CD4-positive, alpha-beta memory T cell (primary cell): Measurements from ENCODE around the gene DGKH. TPM values are rescaled to one million over a fixed set of nuclear protein-coding genes. Genes with fewer than 3 reads are reported as not detected.
A peak's percentile ranks its signal among the peaks of the same experiment; 100 is the strongest.

ENCODE experiments used
- CTCF ChIA-PET: fragments of 350-600 bp; sonication (Branson Sonifier 250); formaldehyde crosslinking; loops from one replicate; lab custom pipeline; 2021; ENCODE audit warnings: inconsistent platforms; ENCODE audit not compliant: partially characterized antibody; lab: Charles Lee
- POLR2A ChIA-PET: fragments of 350-600 bp; sonication (Branson Sonifier 250); formaldehyde crosslinking; loops from one replicate; lab custom pipeline; 2021; ENCODE audit not compliant: partially characterized antibody; lab: Charles Lee
- DNase-seq, 5 donors: peaks; one replicate each; pipeline versions ENCODE4 v3.0.0 to v3.0.0-alpha.2; 2020 to 2022; ENCODE audit warnings: mixed read lengths in 1 of 5
- H3K27ac ChIP-seq: one replicate; pipeline ENCODE4 v1.7.0; 2013; ENCODE audit warnings: low read depth, low read length
- H3K27me3 ChIP-seq: 2 replicates; pipeline ENCODE4 v1.7.0; 2013; ENCODE audit warnings: mild to moderate bottlenecking, low read length, moderate library complexity; ENCODE audit not compliant: insufficient read depth
- H3K36me3 ChIP-seq: 2 replicates; pipeline ENCODE4 v1.7.0; 2013; ENCODE audit warnings: mild to moderate bottlenecking, low read length, moderate library complexity; ENCODE audit not compliant: insufficient read depth
- H3K4me1 ChIP-seq: 2 replicates; pipeline ENCODE4 v1.7.0; 2013; ENCODE audit warnings: mild to moderate bottlenecking, low read length, moderate library complexity; ENCODE audit not compliant: insufficient read depth
- H3K4me3 ChIP-seq, 2 donors: one replicate each; pipeline ENCODE4 v1.7.0; 2013; ENCODE audit warnings: low read length in 2 of 2, mild to moderate bottlenecking in 1 of 2
- H3K9me3 ChIP-seq, 2 donors: one replicate each; pipeline ENCODE4 v1.7.0; 2013; ENCODE audit warnings: low read length in 2 of 2, control low read depth in 1 of 2; ENCODE audit not compliant: control insufficient read depth in 1 of 2
- H3K27ac Mint-ChIP-seq, 7 donors: one replicate each; pipeline ENCODE4 v1.8.0; 2020 to 2021; ENCODE audit warnings: mixed read lengths in 7 of 7, mild to moderate bottlenecking in 6 of 7, inconsistent platforms in 3 of 7, moderate library complexity in 3 of 7
- H3K27me3 Mint-ChIP-seq, 2 donors: one replicate each; pipeline ENCODE4 v1.8.0; 2020 to 2021; ENCODE audit warnings: mixed read lengths in 2 of 2
- H3K36me3 Mint-ChIP-seq, 2 donors: one replicate each; pipeline ENCODE4 v1.8.0; 2020 to 2021; ENCODE audit warnings: mixed read lengths in 2 of 2, inconsistent platforms in 1 of 2, mild to moderate bottlenecking in 1 of 2
- H3K4me1 Mint-ChIP-seq, 4 donors: one replicate each; pipeline ENCODE4 v1.8.0; 2020 to 2021; ENCODE audit warnings: mixed read lengths in 4 of 4, mild to moderate bottlenecking in 1 of 4
- H3K4me3 Mint-ChIP-seq, 8 donors: one replicate each; pipeline ENCODE4 v1.8.0; 2020 to 2021; ENCODE audit warnings: mixed read lengths in 8 of 8, mild to moderate bottlenecking in 7 of 8, moderate library complexity in 6 of 8, inconsistent platforms in 3 of 8
- H3K9me3 Mint-ChIP-seq, 8 donors: one replicate each; pipeline ENCODE4 v1.8.0; 2020 to 2021; ENCODE audit warnings: mixed read lengths in 8 of 8, mild to moderate bottlenecking in 5 of 8, inconsistent platforms in 3 of 8, moderate library complexity in 1 of 8
- intact Hi-C: fragments of 100-400 bp; cut with micrococcal nuclease; formaldehyde crosslinking; loops from one replicate; pipeline ENCODE4 v1.15.1; 2023
- polyA plus RNA-seq, 2 donors: library from polyadenylated mRNA; unstranded; fragments of 300-500 nt; fragmentation: Illumina TruSeq; gene quantifications; one replicate each; pipeline ENCODE4 v1.2.3, GENCODE V29; 2021
- total RNA-seq, 2 experiments: library from RNA; stranded (reverse); gene quantifications; one replicate each; pipeline ENCODE4 v1.2.3, GENCODE V29; 2021

DGKH gene
- total and polyA plus RNA-seq, 4 experiments from 2014 or later: 2.1 to 11.6 (median 6.6) TPM

GRCh38 chr13:42190529-42190928 lies 142.1 kb downstream of the DGKH start:
- no peak for DNase-seq
- H3K4me3 ChIP-seq: no peak overlapping the region
- H3K27me3 Mint-ChIP-seq: no peaks in the 10 kb centered on the region
- no peaks in the 10 kb centered on the region for H3K27me3 ChIP-seq
- H3K36me3 ChIP-seq: peaks cover 4% of the 10 kb centered on the region
- peaks cover 45 to 57% of the 10 kb centered on the region in 2 donors for H3K36me3 Mint-ChIP-seq
- ChIA-PET CTCF (interaction anchor here (0.7 kb wide), 1 partner anchor 14 kb away, joined by 3 read pairs; no protein-coding TSS in a partner anchor), POLR2A (no interaction called here)
- no peaks in the 10 kb centered on the region for H3K9me3 ChIP-seq
- H3K4me3 Mint-ChIP-seq: no peak overlapping the region
- no peaks in the 10 kb centered on the region for H3K4me1 Mint-ChIP-seq
- intact Hi-C loops: no loop called here
- H3K4me1 ChIP-seq: no peaks in the 10 kb centered on the region
- no peak overlapping the region for H3K27ac ChIP-seq
- no peaks in the 10 kb centered on the region for H3K9me3 Mint-ChIP-seq
- no peak overlapping the region for H3K27ac Mint-ChIP-seq

- no peak for DNase-seq
- POLR2A ChIA-PET: no interaction called here
- intact Hi-C loops: no loop called here
- H3K4me1 Mint-ChIP-seq: no peaks in the 10 kb centered on the region
- no peaks in the 10 kb centered on the region for H3K27me3 ChIP-seq
- H3K4me3 Mint-ChIP-seq: no peak overlapping the region
- H3K4me1 ChIP-seq: no peaks in the 10 kb centered on the region
- CTCF ChIA-PET: no interaction called here
- H3K36me3 Mint-ChIP-seq: peaks cover 42 to 52% of the 10 kb centered on the region in 2 donors
- no peaks in the 10 kb centered on the region for H3K27me3 Mint-ChIP-seq
- peak overlapping the region in 1 of 7 donors; percentile 57 for H3K27ac Mint-ChIP-seq
- H3K9me3 ChIP-seq: no peaks in the 10 kb centered on the region
- no peaks in the 10 kb centered on the region for H3K9me3 Mint-ChIP-seq
- H3K4me3 ChIP-seq: no peak overlapping the region
- peaks cover 7% of the 10 kb centered on the region for H3K36me3 ChIP-seq
- no peak overlapping the region for H3K27ac ChIP-seq
These were observed 163.4 kb downstream of the DGKH start for GRCh38 chr13:42211704-42212464.

- H3K4me1 Mint-ChIP-seq: no peaks in the 10 kb centered on the region
- H3K27ac Mint-ChIP-seq: no peak overlapping the region
- intact Hi-C loops: no loop called here
These were observed 166.0 kb downstream of the DGKH start for GRCh38 chr13:42214446-42214845.

GRCh38 chr13:42215578-42216421 lies 167.4 kb downstream of the DGKH start:
- no peak overlapping the region for H3K27ac Mint-ChIP-seq

More at GRCh38 chr13:42214446-42214845, 166.0 kb downstream of the DGKH start:
- Histone ChIP-seq H3K27me3 (no peaks in the 10 kb centered on the region), H3K4me3 (no peak overlapping the region), H3K4me1 (no peaks in the 10 kb centered on the region), H3K36me3 (peaks cover 7% of the 10 kb centered on the region), H3K9me3 (no peaks in the 10 kb centered on the region), H3K27ac (no peak overlapping the region)
- Mint-ChIP-seq H3K4me3 (no peak overlapping the region), H3K36me3 (peaks cover 37 to 50% of the 10 kb centered on the region in 2 donors), H3K27me3 (no peaks in the 10 kb centered on the region), H3K9me3 (no peaks in the 10 kb centered on the region)
- ChIA-PET POLR2A (no interaction called here), CTCF (no interaction called here)
- no peak for DNase-seq

GRCh38 chr13:42216422-42216735 lies 167.9 kb downstream of the DGKH start:
- Mint-ChIP-seq H3K27ac (no peak overlapping the region), H3K9me3 (no peaks in the 10 kb centered on the region), H3K4me1 (no peaks in the 10 kb centered on the region), H3K27me3 (no peaks in the 10 kb centered on the region), H3K36me3 (peaks cover 37 to 52% of the 10 kb centered on the region in 2 donors), H3K4me3 (no peak overlapping the region)
- Histone ChIP-seq H3K36me3 (no peaks in the 10 kb centered on the region), H3K9me3 (no peaks in the 10 kb centered on the region), H3K27me3 (no peaks in the 10 kb centered on the region), H3K4me3 (no peak overlapping the region), H3K4me1 (no peaks in the 10 kb centered on the region), H3K27ac (no peak overlapping the region)
- POLR2A ChIA-PET: no interaction called here
- CTCF ChIA-PET: interaction anchor here (1.6 kb wide), 1 partner anchor 548 kb away, joined by 6 read pairs; no protein-coding TSS in a partner anchor
- no peak for DNase-seq
- intact Hi-C loops: no loop called here

More at GRCh38 chr13:42215578-42216421, 167.4 kb downstream of the DGKH start:
- Mint-ChIP-seq H3K9me3 (no peaks in the 10 kb centered on the region), H3K27me3 (no peaks in the 10 kb centered on the region), H3K4me3 (no peak overlapping the region), H3K36me3 (peaks cover 42 to 49% of the 10 kb centered on the region in 2 donors), H3K4me1 (no peaks in the 10 kb centered on the region)
- no peaks in the 10 kb centered on the region for H3K4me1 ChIP-seq
- H3K4me3 ChIP-seq: no peak overlapping the region
- peak in 2 of 5 donors; percentile 7 to 8 for DNase-seq
- intact Hi-C loops: no loop called here
- H3K36me3 ChIP-seq: peaks cover 3% of the 10 kb centered on the region
- ChIA-PET CTCF (interaction anchor here (1.6 kb wide), 1 partner anchor 547 kb away, joined by 6 read pairs; no protein-coding TSS in a partner anchor), POLR2A (no interaction called here)
- H3K9me3 ChIP-seq: no peaks in the 10 kb centered on the region
- H3K27me3 ChIP-seq: no peaks in the 10 kb centered on the region
- no peak overlapping the region for H3K27ac ChIP-seq

- no peak overlapping the region for H3K27ac ChIP-seq
- ChIA-PET POLR2A (no interaction called here), CTCF (no interaction called here)
- H3K36me3 ChIP-seq: peaks cover 3% of the 10 kb centered on the region
- H3K4me3 ChIP-seq: no peak overlapping the region
- intact Hi-C loops: no loop called here
- H3K27me3 ChIP-seq: no peaks in the 10 kb centered on the region
- H3K27ac Mint-ChIP-seq: peak overlapping the region in 1 of 7 donors; percentile 48
- no peaks in the 10 kb centered on the region for H3K4me1 ChIP-seq
- no peaks in the 10 kb centered on the region for H3K9me3 ChIP-seq
- peaks cover 27 to 49% of the 10 kb centered on the region in 2 donors for H3K36me3 Mint-ChIP-seq
- no peaks in the 10 kb centered on the region for H3K9me3 Mint-ChIP-seq
- DNase-seq: no peak
- no peaks in the 10 kb centered on the region for H3K27me3 Mint-ChIP-seq
- H3K4me3 Mint-ChIP-seq: no peak overlapping the region
- no peaks in the 10 kb centered on the region for H3K4me1 Mint-ChIP-seq
These were observed 170.1 kb downstream of the DGKH start for GRCh38 chr13:42218576-42218975.

GRCh38 chr13:42219051-42219450 lies 170.6 kb downstream of the DGKH start:
- no peaks in the 10 kb centered on the region for H3K27me3 ChIP-seq
- peaks cover 27 to 53% of the 10 kb centered on the region in 2 donors for H3K36me3 Mint-ChIP-seq
- H3K27me3 Mint-ChIP-seq: no peaks in the 10 kb centered on the region
- no peaks in the 10 kb centered on the region for H3K9me3 ChIP-seq
- POLR2A ChIA-PET: no interaction called here
- peaks cover 3% of the 10 kb centered on the region for H3K36me3 ChIP-seq
- no peaks in the 10 kb centered on the region for H3K9me3 Mint-ChIP-seq
- H3K27ac ChIP-seq: no peak overlapping the region
- no peak overlapping the region for H3K4me3 ChIP-seq
- H3K4me1 ChIP-seq: no peaks in the 10 kb centered on the region
- H3K27ac Mint-ChIP-seq: no peak overlapping the region
- no peak for DNase-seq
- intact Hi-C loops: no loop called here
- CTCF ChIA-PET: no interaction called here
- no peaks in the 10 kb centered on the region for H3K4me1 Mint-ChIP-seq
- H3K4me3 Mint-ChIP-seq: no peak overlapping the region
